Jurkat, Clone E6-1 (cell line): ENCODE measurements around the gene TMEM132D.

Experiments used
- DNase-seq: peaks from one replicate; pipeline ENCODE4 v3.0.0-alpha.2; 2011; ENCODE audit warnings: low read depth, low spot score
- H3K4me3 ChIP-seq: 2 replicates; pipeline ENCODE4 v1.5.1; 2011; ENCODE audit warnings: mild to moderate bottlenecking, low read length, control low read depth, moderate library complexity

The TMEM132D gene

DNA sequence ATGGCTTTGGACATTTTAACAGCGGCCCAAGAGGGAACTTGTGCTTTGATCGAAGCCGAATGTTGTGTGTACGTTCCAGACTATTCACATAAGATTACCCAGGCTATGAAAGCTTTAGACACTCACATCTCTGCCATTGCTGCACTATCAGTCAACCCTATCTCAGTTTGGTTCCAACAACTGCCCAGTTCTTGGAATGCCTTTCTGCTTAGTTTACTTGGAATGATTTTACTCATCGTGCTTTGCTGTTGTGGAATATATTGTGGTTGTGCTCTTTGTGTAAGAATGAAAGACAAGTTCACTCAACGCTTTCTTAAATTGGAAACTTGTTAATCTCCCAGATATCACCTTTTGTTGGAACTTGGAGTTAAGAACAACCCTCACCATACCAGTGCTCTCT, 552.3 kb downstream of the TMEM132D start:
- no peak overlapping the region for H3K4me3 ChIP-seq
- no peak for DNase-seq

DNA sequence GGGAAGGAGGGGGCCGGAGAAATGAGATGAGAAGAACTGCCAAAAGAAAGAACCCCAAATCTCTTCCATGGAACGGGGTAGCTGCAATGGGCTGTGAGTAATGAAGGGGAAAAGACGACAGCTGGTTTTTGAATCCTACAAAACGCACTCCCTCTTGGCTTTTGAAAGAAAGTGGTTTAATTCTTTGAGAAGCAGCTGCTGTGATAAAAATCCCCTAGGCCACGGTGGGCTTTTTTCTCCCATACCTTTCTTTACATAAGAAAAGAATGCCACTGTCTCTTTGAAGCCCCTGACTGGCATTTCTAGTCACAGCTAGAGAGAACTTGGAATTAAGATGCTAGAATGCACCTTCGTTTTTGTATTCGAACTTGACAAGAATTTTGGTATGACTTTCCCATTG, 564.5 kb downstream of the TMEM132D start:
- no peak overlapping the region for H3K4me3 ChIP-seq

DNA sequence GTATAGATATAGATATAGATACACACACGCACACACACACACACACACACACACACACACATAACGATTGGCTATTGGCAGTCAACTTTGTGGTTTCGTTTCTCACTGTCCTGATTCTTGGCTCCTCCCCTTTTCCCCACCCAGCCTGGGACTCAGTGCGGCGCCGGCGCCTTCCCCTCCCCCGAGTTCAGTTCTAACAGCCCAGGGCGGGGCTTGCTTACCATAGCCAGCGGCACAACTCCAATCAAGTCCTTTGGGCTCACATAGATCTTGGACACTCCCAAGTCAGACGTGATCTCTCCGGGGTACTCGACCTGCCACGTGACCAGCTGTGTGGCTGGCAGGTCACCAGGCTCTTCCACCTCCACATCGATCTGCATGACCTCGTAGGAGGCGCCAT, 566.4 kb downstream of the TMEM132D start:
- DNase-seq = no peak
- H3K4me3 ChIP-seq = no peak overlapping the region

More for the DNA sequence above, 564.5 kb downstream of the TMEM132D start:
- DNase-seq = no peak

DNA sequence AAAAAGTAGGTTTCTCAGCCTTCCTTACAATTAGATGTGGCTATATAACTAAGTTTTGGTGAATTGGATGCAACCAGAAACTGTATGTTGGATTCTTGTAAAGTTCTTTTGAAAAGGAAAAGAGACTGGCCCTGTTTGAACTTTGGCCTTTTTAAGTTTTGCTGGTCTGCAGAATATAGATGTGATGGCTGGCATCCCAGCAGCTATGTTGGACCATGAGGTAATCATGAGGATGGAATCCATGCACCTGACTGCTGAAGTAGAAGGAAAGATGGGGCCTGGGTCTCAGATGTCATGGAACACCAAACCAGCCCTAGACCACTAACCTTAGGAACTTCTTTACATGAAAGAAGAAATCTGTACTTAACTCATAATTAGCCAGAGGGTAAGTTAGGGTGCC, 568.1 kb downstream of the TMEM132D start:
- DNase-seq = no peak

DNA sequence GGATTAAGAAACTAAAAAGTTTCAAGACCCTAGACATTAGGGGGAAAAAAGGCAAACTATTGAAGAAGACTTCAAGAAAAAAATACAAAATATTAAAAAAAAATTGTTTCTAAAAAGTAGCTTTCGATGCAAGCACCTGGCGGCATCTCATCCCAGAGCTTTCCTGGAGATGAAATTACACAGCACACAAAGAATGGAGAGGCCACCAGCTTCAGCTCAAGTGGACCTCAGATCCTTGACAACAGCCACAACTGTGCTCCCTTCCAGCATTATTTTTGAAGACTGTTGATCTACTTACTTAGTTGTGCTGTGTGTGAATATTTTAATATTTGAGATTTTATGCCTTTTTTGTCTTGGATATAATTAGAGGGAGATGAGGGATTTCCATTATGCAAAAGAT, 571.5 kb downstream of the TMEM132D start:
- H3K4me3 ChIP-seq = no peak overlapping the region
- DNase-seq = no peak

More for the DNA sequence above, 568.1 kb downstream of the TMEM132D start:
- H3K4me3 ChIP-seq = no peak overlapping the region

DNA sequence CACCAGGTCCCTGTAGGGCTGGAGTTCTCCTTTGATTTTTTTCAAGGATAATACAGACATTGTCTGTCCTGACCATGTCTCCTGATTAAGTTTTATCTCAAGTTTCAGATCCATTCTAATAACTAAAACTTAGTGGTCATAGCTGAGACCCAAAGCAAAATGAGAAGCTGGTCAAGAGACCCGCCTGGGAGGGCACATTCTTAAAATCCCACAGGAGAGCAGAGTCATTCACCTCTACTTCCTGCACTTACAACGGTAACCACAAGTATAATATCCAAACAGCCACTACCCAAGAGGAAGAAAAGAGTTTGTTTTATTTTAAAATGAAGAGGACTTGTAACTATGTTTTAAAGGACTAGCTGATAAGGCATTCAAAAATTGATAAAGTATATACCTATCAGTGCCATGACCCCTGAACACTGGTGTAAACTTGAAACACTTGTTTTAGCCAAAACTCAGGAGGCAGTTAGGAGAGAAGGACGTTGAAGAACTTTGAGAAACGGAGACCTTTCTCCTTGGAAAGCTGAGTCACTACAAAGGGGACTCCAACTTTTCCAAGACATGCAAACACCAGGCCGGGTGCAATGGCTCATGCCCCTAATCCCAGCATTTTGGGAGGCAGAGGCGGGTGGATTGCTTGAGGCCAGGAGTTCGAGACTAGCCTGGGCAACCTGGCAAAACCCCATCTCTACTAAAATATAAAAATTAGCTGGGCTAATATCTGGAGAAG, 572.3 kb downstream of the TMEM132D start:
- no peak overlapping the region for H3K4me3 ChIP-seq

DNA sequence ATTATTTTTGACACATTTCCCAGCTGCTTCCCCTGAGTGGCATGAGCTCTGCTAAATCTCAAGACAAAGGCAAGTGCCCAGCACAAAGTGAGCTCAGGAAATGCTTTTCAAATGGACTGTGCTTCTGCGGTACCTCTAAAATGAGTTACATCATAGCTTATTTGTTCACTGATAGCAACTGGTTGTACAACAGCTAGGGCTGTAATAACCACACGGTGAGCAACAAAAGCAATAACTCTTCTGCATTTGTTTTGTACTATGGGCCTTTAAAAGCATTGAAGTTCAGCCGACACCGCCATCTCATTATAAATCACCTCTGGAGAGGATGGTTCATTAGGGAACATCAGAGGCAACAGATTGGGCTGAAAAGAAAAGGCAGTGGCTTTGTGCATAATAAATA, 575.6 kb downstream of the TMEM132D start:
- DNase-seq = no peak

More for the DNA sequence above, 572.3 kb downstream of the TMEM132D start:
- DNase-seq = no peak

DNA sequence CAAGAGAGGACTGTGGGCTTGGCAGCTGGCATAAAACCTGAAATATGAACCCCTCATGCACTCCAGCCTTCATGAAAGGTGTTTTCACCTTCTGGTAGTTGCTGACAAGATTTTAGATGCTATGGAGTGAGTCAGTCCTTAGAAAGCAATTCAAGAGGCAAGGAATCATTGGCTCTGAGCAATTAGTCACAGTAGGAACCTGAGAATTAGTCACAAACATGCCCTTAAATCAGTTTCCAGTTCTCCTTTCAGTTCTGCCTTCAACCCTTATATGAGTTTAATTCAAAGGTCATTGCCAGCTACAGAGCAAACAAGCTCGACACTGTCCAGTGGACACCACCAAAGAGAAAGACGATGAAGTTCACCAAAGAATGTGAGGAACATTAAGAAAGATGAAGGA, 578.3 kb downstream of the TMEM132D start:
- DNase-seq = no peak
- no peak overlapping the region for H3K4me3 ChIP-seq

More for the DNA sequence above, 575.6 kb downstream of the TMEM132D start:
- H3K4me3 ChIP-seq = no peak overlapping the region

DNA sequence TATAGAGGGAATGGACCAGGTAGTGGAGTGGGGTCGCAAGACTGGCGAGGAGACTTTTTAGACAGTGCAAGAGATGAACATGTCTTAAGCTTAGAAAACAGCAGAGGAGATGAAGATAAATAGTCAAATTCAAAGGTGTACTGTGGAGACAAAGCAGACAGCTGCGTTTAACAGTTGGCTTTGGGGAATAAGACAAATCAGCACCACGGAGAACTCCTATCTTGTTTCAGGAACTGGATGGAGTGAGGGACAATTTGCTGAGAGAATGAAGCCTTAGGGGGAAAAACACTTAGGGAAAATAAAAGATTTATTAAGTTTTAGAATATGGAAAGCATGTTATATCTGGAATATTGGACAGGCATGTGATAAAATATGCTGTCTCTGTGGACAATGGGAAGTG, 591.8 kb downstream of the TMEM132D start:
- H3K4me3 ChIP-seq = no peak overlapping the region
- DNase-seq = peak; percentile 11

DNA sequence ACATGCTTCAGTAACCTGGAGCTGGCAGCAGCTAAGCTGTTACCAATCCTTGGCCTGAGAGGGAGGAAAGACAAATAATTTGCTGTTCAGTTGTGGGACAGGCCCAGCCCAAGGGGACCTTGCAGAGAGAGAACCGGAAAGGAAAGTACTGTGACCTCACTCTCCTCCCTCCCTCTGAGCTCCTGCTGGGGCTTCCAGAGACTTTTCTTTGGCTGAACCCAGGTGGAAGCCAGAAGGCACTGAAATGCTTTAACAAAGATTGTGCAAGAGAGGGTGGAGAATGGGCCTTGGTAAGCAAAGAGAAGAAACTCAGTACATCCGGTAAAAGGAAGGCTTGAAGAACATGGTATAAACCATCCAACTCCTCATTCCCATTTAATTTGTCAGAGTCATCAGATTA, 593.5 kb downstream of the TMEM132D start:
- no peak overlapping the region for H3K4me3 ChIP-seq
- no peak for DNase-seq

DNA sequence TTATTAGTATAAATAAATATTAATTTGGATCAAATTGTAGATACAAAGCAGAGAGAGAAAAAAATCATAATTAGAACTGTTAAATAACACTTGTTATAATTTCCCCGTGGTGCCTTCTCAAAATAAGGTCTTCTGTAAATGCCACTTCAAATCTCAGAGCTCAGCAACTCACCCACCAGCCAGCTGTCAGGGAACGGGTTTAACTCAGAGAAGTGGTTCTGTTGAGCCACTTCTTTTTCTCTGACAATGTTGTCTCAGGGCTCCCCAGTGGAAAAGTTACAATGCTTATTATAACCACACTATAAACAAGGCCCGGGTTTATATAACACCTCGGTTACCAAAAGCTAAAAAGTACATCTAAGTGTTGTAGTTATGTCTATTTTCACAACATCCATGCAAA, 598.0 kb downstream of the TMEM132D start:
- DNase-seq = no peak
- no peak overlapping the region for H3K4me3 ChIP-seq

DNA sequence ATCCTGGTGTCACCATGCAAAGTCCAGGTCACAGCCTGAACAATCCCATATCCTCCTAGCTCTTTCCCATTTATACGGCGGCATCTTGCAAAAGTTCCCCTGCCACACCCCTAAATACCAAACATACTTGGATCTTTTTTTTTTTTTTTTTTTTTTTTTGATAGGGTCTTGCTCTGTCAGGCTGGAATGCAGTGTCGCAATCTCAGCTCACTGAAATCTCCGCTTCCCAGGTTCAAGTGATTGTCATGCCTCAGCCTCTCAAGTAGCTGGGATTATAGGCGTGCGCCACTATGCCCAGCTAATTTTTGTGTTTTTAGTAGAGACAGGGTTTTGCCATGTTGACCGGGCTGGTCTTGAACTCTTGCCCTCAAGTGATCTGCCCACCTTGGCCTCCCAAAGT, 599.3 kb downstream of the TMEM132D start:
- no peak overlapping the region for H3K4me3 ChIP-seq
- no peak for DNase-seq

DNA sequence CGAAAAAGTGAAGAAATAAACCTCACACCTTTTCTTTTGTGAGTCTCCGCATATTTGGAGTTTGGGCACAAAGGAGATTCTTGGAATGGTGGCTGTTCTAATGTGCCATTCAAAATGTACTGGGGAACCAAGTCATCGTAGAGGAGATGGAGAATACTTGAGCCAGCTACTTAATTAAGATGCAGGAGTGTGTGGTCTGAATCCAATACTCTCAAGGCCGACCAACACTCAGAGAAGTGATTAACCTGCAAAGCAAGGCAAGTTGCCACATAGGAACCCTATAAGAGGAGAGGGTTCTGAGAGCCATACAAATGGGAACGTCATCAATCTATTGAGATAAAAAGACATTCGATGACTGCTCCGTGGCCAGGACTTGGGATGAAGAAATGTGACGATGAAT, 603.8 kb downstream of the TMEM132D start:
- no peak for DNase-seq

DNA sequence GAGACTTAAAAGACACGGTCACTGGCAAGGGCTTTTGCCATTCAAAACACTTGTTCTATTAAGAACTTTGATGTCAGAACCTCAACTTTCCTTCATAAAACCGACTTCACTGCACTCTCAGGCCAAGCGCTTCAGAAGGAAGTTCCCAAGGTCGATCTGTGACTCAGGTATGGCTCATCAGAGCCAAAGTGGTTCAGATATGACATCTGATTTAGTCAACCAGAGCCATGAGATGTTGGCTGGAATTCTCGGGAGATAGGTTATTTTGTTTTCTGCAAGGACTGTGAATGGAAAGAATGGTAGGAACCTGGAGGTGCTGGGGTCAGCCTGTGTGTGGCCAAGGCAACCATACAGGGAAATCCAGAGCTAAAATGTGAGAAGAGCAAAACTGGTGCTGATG, 604.9 kb downstream of the TMEM132D start:
- no peak for DNase-seq
- H3K4me3 ChIP-seq = no peak overlapping the region

More for the DNA sequence above, 603.8 kb downstream of the TMEM132D start:
- no peak overlapping the region for H3K4me3 ChIP-seq

DNA sequence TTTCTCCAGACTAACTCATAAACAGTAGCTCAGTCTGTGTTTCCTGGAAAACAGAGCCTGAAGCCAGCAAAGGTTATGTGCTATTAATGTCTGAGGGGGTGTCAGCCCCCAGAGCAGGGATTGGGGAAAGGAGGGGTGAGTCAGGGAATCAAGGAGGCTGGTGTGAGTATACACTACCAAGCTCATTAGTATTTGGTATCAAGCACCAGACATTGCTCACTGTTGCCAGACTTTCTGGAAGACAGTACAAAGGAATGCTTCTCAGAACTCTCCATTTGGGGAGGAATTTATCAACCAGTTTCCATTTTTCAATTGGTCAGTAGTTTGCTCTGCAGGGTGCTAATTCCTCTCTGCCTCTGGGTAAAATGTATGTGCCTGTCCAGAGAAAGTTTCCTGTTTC, 607.2 kb downstream of the TMEM132D start:
- H3K4me3 ChIP-seq = no peak overlapping the region
- DNase-seq = no peak

DNA sequence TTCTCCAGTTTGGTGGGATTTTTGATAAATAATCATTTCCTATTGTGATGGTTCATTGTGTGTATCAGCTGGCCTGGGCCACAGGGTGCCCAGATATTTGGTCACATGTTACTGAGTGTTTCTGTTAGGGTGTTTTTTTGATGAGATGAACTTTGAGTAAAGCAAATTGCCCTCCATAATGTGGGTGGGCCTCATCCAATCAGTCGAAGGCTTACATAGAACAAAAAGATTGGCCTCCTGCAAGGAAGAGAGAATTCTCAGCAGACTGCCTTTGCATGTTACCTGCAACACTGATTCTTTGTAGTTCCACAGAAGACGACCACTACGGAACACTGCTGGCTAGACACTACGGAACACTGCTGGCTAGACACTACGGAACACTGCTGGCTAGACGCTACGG, 609.0 kb downstream of the TMEM132D start:
- H3K4me3 ChIP-seq = no peak overlapping the region
- DNase-seq = no peak

DNA sequence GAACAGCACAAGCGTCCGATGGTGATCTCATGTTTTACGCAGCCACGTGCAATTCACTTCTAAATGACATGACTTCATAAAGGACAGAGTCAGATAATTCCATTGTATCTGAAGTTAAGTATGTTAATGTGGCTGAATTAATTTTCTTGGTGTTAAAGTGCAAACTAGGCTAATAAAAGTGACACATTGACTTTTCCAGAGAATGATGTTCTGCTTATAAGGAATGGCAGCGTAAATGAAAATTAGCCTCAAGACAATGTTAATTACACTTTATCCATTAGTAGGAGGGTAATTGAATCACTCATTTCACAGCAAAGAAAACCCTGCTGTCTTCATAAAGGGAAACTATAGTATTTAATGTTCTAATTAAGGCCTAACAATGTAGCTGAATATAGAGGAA, 624.1 kb downstream of the TMEM132D start:
- no peak for DNase-seq
- no peak overlapping the region for H3K4me3 ChIP-seq

DNA sequence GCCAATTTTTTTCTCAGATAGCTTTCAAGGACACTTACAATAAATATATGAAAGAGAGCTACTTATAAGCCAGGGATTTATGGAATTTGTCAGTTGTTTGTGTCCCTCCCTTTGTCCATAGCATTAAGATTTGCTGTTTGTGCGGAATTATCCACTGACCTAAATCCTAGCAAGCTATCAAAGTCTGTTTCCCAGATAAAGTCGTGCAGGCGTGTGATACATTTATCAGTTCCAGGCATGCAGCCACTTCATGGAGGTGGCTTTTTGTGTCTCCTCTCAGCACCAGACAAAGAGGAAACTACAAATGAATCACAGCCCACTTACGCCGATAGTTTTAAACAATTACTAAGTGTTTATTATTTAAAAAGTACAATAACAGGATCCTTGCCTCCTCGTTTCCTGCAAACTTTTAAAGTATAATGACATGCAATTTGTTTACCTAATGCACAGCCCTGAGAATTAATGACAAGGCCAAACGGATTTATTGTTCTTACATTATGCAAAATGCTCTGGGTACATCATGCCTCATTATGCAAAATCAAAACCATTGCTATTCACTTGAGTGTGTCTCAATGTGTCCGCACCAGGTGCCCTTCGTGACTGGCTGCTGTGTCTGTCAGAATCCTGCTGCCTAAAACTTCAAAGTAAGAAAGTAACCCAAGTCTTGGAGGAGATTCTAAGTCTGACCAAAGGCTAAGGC, 627.3 kb downstream of the TMEM132D start:
- no peak overlapping the region for H3K4me3 ChIP-seq
- no peak for DNase-seq

DNA sequence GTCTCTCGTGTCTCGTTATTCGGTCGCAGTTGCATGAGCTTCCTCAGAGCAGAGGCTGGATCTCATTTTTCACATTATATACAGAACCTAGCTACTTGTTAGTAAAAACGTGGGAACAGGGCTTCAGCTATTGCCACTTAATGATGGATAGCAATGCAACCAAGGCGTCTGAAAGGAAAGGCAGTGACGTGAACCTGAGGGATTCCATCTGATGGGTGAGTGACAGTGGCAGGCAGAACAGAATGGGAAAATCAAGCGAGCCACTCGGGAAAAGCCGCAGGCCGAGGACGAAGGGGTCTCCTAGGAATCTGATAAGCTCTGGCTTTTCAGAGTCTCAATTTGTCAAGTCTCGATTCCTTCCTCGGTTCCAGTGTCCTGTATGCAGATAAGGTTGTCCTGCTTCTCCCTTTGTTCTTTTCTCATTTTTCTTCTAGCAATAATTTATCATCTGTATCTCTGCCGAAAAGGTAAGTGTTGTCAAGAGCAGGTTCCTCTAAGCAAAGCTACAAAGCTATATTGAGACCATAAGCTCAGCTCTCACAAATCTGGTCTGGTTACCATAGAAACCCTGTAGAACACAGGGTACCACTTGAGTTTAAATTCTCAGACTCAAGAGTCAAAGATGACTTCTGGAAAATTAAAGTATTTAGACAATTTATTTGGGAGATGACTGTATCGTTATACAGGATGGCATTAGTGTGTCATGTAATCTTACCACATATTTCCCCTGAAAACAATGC, 633.9 kb downstream of the TMEM132D start:
- no peak for DNase-seq
- no peak overlapping the region for H3K4me3 ChIP-seq

DNA sequence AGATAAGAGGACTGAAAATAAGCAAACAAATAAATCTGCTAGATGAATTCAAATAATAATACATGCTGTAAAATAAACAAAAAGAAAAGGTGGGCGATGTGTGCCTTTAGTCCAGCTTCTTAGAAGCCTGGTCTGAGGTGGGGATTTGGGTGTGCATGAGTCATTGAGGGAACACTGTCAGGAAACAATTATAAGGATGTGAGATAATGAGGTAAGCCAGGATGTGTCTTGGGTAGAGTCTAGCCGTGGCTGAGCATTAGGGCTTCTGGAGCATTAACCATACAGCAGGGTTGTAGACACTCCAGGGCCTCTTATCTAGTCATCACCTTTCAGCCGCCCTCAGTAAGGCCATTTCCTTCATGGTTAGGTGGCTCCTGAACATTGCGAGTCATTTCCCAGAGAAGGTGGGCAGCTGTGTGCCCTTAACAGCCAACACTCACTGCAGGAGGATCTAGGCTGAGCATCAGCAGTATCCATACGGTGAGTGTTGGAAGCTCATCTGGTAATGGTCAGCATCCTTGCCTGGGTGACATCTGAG, 645.0 kb downstream of the TMEM132D start:
- DNase-seq = no peak
- no peak overlapping the region for H3K4me3 ChIP-seq
